ENCODE data around the gene PITHD1.
"Not testable (repeated sequence)": the region's sequence is repeated elsewhere in the genome, so short reads cannot be mapped to it uniquely, and the experiment has no call there.

The PITHD1 gene, protein sequence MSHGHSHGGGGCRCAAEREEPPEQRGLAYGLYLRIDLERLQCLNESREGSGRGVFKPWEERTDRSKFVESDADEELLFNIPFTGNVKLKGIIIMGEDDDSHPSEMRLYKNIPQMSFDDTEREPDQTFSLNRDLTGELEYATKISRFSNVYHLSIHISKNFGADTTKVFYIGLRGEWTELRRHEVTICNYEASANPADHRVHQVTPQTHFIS

DNA sequence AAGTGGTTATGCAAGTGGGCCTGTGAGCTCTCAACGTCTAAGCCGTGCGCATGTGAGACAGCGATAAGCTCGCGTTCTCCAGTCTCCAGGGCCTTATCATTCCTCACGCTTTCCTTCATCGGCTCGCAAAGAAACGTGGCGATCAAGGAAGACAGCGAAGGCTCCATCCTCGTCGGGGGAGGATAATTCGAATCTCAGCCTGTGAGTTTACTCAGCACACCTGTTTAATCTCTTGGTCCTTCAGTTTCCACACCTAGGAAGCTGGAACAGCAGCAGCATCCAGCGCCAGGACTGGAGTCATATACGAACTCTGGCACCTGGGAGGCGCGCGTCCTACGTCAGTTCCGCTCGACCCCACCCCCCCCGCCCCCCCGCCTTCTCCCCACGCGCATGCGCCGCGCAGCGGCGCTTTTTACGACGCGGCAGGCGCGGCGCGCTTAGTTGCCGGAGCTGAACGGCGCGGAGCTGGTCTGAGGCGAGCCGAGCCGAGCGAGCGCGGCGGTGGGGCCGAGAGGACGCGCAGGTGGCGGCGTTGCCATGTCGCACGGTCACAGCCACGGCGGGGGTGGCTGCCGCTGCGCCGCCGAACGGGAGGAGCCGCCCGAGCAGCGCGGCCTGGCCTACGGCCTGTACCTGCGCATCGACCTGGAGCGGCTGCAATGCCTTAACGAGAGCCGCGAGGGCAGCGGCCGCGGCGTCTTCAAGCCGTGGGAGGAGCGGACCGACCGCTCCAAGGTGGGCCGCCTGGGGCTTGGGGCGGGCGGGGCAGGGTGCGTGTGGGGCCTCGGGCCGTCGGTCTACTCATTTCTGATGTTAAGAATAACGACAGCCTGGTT is at the start of gene PITHD1:
Gene PITHD1 (plus strand): TSS at position 440 of the 836 bp plus-strand sequence. CDS start 98 bp downstream, at position 538.
- DNase-seq: peak; percentile 84

DNA sequence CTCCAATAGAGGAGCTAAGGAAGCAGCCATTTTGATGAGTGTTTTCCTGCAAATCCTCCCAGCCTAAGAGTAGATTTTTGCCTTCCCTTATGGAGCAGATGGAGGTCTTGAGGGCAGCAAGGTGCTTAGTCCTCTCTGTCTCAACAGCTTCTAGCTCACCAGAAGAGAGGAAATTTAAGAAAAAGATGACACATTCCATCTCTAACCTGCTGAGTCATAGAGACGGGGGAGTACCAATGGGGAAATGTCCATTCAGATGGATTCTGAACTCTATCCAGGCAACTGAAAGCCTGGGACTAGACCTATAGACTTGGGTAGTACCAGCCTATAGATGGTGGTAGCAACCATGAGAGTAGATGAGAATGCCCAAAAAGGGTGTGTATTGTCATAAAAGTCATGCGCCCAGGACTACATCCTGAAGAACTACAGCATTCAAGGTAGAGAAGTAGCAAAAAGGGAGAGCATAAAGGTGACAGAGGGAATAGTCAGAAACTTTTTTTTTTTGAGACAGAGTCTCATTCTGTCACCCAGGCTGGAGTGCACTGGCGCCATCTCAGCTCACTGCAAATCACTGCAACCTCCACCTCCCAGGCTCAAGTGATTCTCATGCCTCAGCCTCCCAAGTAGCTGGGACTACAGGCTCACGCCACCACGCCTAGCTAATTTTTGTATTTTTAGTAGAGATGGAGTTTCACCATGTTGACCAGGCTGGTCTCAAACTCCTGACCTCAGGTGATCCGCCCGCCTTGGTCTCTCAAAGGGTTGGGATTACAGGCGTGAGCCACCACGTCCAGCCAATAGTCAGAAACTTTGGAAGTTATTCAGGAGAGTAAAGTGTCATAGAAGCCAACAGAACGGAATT is 45.6 kb upstream of the PITHD1 start:
- DNase-seq: no peak

DNA sequence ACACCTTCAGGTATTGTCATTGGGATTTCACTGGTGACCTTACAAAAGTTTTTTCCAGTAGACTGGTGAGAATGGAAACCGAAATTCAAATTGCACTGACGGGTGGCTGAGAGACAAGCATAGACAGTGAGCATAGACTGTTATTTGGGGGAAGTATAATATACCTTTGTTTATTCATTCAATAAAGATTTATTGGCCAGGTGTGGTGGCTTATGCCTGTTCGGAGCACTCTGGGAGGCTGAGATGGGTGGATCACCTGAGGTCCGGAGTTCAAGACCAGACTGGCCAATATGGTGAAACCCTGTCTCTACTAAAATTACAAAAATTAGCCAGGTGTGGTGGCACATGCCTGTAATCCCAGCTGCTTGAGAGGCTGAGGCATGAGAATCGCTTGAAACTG is 44.9 kb upstream of the PITHD1 start:
- DNase-seq: not testable (repeated sequence)

DNA sequence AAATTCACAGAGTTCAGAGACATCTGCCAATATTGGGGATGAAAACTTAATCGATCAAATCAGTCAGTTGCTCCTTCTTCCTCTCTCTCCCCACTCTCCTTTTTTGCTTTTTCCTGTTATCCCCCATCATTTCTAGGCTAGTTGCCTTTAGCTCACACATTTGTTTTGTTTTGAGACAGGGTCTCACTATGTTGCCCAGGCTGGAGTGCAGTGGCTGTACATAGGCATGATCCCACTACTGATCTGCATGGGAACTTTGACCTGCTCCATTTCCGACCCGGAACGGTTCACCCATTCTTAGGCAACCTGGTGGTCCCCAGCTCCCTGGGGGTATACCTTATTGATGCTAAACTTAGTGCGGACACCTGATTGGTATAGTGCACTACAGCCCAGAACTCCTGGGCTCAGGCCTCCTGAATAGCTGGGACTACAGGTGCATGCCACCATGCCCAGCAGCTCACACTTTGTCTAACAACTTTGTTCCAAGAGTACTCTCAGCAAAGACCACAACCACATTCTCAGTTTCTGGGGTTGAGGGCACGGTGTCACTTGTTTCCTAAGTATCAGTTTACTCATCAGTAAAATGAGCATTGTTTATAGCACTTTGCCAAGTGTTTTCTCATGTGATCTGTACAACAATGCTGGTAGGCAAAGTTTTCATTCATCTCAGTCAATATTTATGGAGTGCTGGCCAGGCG is 41.6 kb upstream of the PITHD1 start:
- DNase-seq: peak; percentile 61

DNA sequence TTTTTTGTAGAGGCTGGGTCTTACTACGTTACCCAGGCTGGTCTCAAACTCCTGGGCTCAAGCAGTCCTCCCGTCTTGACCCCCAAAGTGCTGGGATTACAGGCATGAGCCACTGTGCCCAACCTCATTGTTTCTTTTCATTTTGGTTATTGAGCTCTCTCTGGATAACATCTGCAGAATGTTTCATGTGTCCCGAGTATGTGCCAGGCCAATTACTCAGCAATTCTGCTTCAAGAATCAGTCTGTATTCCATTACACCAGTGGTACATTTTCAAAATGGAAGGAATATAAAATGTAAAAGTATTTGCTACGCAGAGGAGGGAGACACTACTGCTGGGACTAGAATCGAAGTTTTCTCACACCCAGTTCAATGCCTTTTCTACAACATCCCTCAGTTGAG is 36.6 kb upstream of the PITHD1 start:
- DNase-seq: no peak

DNA sequence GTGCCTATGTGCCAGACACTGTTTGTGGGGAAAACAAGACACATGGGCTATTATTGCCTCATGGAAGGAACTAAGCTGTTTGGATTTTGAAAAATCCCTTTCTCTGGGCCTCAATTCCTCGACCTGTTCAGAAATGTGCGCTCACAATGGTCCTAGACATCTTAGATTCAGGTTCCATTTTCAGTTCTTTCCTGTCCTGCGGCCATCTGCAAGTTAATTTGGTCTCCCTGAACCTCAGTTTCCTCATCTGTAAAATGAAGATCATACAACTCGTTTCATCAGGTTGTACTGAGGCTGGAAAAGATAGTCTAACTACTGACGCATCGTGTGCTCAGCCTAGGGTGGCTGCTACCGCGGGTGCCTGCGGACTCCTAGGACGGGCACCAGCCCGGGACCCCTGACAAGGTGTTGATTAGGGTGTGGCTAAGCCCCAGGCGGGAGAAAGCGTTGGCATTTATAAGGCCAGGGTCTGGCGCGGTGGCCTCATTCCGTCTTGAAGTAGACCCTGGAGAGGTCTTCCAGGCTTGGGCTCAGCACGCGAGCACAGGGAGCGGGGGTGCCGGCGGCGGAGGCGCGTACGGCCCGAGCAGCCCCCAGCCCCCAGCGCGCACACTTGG is 35.4 kb upstream of the PITHD1 start:
- peak; percentile 55 for DNase-seq

DNA sequence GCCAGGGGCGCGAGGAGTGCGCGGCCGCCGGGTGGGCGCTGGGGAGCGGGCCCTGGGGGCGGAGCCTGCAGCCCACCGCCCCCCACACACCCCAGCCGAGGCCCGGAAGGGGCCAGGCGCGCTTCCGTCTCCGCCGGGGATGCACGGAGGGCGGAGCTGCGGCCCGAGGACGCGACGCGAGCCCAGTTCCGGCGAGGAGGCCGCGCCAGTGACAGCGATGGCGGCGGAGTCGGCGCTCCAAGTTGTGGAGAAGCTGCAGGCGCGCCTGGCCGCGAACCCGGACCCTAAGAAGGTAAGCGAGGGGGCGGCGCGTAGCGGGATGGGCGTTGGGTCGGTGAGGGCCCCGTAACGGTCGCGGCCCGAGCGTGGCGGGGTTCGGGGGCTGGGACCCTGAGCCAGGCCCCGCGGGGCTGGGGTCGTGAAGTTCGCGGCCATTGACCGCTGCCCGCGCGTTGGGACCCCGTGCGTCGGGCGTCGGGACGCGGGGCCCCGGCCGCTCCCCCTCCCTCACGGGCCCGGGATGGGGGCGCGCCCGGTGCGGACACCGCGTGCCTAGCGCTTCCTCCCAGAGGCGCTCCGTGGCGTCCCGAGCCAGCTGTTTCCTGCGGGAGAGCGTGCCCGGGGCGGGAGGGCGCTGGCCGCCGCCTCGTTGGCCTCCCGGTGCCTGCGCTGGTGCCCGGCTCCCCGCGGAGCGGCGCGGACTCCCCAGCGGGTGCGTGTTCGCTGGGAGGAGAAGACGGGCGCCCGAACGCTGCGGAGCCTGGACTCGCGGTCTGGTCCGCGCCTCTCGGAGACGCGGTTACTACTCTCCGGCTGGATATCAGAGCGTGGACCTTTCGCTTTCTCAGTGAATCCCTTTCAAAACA is 34.7 kb upstream of the PITHD1 start, which contains the start of gene ELOA:
Gene ELOA (plus strand): TSS at position 185 of the 866 bp plus-strand sequence. CDS start 33 bp downstream, at position 218.
- DNase-seq: peak; percentile 83

DNA sequence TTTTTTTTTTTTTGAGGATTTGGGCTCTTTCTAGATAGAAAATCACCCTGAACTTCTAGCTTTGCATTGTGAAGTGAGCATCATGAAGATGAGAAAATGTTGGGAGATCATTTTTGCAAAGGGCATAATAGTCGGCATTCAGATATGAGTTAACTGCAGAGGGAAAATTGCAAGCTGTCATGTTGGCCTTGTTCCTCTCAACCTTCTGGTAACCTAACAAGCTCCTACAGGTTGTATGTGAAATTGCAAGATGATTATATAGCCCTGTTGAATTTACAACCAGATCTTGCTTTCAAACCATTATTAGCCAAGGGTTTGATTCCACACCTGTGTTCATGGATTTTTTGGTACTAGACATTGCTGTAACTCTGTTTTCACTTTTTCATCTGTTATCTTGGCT is 32.7 kb upstream of the PITHD1 start:
- no peak for DNase-seq

DNA sequence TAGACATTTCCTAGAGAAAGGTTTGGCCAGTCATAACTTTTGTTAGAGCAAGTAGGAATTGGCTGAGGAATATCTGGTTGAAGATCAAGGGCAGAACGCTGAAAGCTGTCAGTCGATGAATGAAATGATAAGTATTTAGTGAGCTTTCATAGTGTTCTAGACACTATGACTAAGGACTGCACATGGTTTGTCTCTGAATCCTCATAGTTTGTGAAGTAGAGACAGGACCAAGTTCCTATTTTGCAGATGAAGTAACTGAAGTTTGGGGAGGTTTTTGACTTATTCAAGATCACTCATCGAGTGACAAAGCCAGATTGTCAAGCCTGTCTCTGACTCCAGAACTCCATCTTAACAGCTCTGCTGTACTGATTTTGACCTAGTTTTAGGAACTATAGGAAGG is 30.2 kb upstream of the PITHD1 start:
- no peak for DNase-seq

DNA sequence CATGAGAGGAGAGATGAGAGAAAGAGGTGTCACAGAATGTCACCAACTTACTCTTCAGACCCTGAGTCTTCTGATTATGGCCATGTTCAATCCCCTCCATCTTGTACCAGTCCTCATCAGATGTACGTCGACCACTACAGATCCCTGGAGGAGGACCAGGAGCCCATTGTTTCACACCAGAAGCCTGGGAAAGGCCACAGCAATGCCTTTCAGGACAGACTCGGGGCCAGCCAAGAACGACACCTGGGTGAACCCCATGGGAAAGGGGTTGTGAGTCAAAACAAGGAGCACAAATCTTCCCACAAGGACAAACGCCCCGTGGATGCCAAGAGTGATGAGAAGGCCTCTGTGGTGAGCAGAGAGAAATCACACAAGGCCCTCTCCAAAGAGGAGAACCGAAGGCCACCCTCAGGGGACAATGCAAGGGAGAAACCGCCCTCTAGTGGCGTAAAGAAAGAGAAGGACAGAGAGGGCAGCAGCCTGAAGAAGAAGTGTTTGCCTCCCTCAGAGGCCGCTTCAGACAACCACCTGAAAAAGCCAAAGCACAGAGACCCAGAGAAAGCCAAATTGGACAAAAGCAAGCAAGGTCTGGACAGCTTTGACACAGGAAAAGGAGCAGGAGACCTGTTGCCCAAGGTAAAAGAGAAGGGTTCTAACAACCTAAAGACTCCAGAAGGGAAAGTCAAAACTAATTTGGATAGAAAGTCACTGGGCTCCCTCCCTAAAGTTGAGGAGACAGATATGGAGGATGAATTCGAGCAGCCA is 27.0 kb upstream of the PITHD1 start:
- peak; percentile 51 for DNase-seq

DNA sequence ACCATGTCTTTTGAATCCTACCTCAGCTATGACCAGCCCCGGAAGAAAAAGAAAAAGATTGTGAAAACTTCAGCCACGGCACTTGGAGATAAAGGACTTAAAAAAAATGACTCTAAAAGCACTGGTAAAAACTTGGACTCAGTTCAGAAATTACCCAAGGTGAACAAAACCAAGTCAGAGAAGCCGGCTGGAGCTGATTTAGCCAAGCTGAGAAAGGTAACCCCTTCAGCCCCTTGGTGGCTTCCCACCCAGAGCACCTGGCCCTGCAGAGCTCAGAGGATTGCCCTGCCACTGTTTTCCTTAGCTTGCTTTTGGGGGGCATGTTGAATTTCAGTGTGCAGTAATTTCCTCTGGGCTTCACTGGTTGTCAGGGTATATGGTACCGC is 26.4 kb upstream of the PITHD1 start:
- no peak for DNase-seq

DNA sequence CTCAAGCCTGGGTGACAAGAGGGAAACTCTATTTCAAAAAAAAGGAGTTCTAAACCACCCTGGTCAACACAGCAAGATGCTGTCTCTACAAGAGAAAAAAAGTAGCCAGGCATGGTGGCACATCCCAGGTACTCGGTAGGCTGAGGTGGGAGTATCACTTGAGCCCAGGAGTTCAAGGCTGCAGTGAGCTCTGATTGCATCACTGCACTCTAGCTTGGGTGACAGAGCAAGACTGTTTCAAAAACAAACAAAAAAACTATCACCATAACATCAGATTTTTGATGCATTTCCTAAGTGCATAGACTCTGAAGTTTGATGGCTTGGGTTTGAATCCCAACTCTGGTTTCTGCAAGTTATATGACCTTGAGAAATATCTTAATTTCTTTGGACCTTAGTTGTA is 25.3 kb upstream of the PITHD1 start:
- DNase-seq: no peak

DNA sequence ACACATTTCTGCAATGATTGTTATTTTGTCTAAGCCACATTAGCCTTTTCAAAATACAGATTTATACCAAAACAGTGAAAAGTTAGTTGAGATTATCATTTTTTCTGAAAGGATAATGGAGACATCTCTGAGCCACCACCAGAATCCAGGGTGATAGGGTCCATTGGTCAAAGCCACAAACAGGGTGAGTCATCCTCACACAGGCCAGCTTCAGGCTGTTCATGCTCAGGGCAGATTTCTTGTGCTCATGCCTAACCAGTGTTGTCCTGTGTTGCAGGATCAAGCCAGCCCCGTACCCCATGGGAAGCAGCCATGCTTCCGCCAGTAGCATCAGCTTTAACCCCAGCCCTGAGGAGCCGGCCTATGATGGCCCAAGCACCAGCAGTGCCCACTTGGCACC is 21.5 kb upstream of the PITHD1 start:
- DNase-seq: no peak

DNA sequence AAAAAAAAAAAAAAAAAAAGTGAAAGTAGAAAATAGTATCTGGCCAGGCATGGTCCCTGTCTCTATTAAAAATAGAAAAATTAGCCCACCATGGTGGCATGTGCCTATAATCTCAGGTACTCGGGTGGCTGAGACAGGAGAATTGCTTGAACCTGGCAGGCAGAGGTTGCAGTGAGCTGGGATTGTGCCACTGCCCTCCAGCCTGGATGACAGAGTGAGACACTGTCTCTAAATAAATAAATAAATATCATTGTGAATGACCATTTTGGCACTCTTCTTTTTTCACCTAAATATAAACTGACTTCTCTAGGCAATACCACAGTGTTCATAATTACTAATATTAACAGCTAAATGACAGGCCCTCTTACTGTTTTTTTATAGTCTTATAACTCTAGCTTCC is 20.4 kb upstream of the PITHD1 start:
- no peak for DNase-seq

DNA sequence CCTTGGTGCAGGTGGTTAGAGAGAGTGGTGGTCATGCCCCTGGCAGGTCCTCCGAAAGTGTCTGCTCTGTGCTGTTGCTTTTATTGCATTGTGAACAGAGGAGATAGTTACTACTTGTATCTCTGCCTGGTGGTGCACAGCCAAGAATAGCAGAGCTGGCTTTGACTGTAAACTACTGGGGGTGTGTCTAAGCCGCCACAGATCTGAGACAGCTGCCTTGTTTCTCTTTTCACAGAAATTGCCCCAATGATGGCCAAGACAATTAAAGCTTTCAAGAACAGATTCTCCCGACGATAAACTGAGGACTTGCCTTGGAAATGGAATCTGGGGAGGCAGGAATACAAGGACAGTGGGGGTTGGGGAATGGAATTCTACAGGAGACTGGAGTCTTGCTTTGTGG is 18.9 kb upstream of the PITHD1 start:
- no peak for DNase-seq

DNA sequence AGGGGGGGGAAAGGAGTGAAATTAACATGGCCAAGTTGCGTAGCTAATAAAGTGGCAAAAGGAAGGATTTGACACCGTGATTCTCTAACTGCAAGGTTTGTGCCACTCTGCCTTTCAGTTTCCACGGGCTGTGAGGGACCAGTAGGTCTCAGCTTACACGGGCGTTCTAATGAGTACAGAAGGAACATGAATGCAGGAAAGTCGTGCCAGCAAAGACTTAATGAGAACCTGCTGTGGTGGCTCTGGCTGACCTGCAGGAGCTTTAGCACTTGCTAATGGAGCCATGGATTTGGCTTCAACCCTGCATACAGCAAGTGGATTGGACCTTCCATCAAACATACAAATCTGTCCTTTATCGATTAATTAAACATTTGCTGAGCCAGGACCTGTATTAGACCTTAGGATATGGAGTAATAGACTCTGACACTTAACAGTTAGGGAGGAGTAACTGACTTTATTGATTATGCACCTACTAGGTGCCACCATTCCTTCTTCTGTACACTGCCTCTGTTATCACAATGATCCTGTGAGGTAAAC is 15.1 kb upstream of the PITHD1 start:
- DNase-seq: no peak

DNA sequence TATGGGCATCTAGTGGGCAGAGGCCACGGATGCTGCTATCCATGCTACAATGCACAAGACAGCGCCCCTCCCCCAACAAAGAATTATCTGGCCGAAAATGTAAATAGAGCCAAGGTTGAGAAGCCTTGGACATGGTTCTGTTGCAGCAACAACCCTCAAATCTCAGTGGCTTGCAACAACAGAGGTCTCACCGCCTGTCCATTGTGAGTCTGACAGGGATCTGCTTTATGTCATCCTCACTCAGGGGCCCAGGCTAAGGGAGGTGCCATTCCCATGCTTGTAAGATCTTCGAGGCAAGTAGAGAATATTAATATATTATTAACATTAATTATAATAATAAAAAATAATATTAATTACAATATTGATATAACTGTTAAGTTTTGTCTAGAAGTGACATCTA is 9.5 kb upstream of the PITHD1 start:
- no peak for DNase-seq

DNA sequence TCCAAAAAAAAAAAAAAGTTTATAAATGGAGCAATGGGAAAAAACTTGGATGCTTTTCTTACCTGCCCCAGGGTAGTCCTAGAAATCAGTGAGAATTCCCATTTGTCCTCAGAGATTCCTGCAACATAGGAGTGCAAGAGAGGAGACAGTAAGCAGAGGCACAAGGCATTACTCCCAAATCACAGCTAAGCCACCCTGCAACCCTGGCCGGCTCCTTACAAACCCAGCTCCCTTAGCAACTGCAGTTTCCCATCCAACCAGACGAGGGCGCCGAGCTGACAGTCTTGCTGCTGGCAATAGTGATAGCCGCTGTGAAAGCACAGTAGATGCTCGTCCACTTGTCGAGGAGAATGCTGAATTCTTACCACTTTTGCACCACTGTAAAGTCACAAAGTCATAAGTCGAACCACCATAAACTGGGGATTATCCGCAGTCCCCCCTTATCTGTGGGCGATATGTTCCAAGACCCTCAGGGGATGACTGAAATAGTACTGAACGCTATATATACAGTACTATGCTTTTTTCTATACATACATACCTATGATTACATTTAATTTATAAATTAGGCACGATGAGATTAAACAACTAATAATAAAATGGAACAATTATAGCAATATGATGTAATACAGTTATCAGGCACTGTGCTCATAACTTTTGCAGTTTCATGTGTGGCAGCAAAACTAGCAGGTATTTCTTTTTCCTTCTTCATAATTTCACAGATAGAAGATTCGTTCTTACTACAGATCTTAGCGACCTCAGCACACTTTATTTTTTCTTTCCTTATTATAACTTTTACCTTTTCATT is 6.0 kb upstream of the PITHD1 start:
- DNase-seq: peak; percentile 94

DNA sequence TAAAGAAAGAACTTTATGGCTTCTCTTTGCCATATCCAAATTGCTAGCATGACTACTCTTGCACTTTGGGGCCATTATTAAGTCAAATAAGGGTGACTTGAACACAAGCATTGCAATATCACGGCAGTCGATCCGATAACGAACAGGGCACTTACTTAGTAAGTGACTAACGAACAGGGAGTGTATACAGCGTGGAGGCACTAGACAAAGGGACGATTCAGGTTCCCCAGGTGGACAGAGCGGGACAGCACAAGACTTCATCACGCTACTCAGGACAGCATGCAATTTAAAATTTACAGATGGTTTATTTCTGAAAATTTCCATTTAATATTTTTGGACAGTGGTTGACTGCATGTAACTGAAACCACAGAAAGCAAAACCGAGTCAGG is 5.4 kb upstream of the PITHD1 start:
- DNase-seq: no peak
